ENCODE data around the gene ZNF302.

- TF ChIP-seq CTCF (IDR thresholded peaks at IDR 0.05 in 4 of 5, conservative IDR thresholded peaks at IDR 0.05 in 1 of 5) (no peak), POLR2A (IDR thresholded peaks at IDR 0.05) (no peak)
Measured at GRCh38 chr19:34669305-34669704, 8.2 kb upstream of the ZNF302 start.
